Tracheal epithelial cell (primary cell): ENCODE results near the gene PGAP2. TPM values are rescaled to one million over a fixed set of nuclear protein-coding genes. Genes with fewer than 3 reads are reported as not detected.

Experiments used
- total RNA-seq: library from RNA; depleted of rRNA; stranded (reverse); fragments of >200 nt; gene quantifications from 2 replicates; pipeline ENCODE4 v1.2.1, GENCODE V29; 2014

PGAP2 gene
- total RNA-seq: 16.4 and 17.7 TPM in 2 replicates

GRCh38 chr11:3807909-3808860 lies at the start of gene PGAP2:
TSS of gene PGAP2 (plus strand) at chr11:3808560. CDS start at chr11:3811260, 2,700 bp downstream.

DNA sequence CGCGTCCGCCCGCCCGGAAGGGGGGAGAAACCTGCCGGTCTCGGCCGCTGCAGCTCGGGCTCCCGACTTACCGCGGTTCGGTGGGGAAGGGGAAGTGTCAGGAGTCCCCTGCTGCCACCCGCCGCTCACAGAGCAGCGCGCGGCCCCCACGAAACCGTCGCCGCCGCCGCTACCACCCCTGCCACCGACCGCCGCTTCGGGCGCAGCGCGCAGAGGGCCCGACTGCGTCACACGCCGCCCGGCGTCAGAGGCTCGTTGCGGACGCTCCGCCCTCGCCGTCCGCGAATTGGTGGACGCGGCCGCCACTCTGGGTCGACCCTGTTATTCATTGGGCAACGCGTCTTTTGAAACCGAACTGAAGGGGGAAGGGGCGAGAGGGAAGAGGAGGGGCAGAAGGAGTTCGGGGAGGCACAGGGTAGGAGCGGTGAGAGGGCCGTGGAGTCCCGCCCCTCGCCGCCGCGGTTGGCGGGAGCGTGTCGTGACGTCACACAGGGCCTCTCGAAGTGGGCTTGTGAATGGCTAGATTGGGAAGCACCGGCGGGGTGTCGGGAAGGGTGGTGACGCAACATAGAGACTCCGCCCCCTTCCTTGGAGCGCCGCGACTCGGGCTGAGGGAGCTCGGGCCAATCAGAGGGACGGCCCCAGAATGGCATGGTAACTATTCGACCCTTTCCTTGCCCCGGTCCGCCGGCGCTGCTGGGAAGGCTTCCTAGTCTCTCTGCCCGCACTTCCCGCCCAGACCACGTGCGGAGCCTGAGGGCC lies 10.8 kb upstream of the PGAP2 start, which contains the start of gene NUP98:
NUP98 (minus strand) TSS at position 226 of the 762 bp plus-strand sequence. CDS start 15,437 bp downstream, outside the sequence.

GRCh38 chr11:3840870-3841425 lies 32.6 kb downstream of the PGAP2 start, which contains the start of gene RHOG:
TSS of gene RHOG (minus strand) at chr11:3840959. CDS start at chr11:3828138, 12,821 bp downstream.

GRCh38 chr11:3854977-3855807 lies 46.8 kb downstream of the PGAP2 start, which contains the start of gene STIM1:
TSS of gene STIM1 (plus strand) at chr11:3855664. CDS start at chr11:3856271, 607 bp downstream.

Other genes starting within 250 kb of the PGAP2 start
- gene ART5, start 166.6 kb upstream of the PGAP2 start, total RNA-seq: not detected in 2 replicates
- gene ART1, start 163.4 kb upstream of the PGAP2 start, total RNA-seq: not detected in 2 replicates
- 0.48 TPM in 1 of 2 replicates, not detected in the other for gene CHRNA10, start 137.2 kb upstream of the PGAP2 start, total RNA-seq
- 117 and 149 TPM in 2 replicates for gene NUP98, start 11.0 kb upstream of the PGAP2 start, total RNA-seq
- gene RHOG, start 32.4 kb downstream of the PGAP2 start, total RNA-seq: 11.3 and 12.6 TPM in 2 replicates
- gene STIM1, start 47.1 kb downstream of the PGAP2 start, total RNA-seq: 29.8 and 41.7 TPM in 2 replicates